Cerebellar nuclear complex (tissue), 1 donor: ENCODE measurements around the gene DMRTC2.
A peak's percentile ranks its signal among the peaks of the same experiment; 100 is the strongest.

Experiments
- DNase-seq, 2 experiments: peaks; one replicate each; lab custom pipeline; 2025; lab: John Stamatoyannopoulos, UW

Gene DMRTC2

DNA sequence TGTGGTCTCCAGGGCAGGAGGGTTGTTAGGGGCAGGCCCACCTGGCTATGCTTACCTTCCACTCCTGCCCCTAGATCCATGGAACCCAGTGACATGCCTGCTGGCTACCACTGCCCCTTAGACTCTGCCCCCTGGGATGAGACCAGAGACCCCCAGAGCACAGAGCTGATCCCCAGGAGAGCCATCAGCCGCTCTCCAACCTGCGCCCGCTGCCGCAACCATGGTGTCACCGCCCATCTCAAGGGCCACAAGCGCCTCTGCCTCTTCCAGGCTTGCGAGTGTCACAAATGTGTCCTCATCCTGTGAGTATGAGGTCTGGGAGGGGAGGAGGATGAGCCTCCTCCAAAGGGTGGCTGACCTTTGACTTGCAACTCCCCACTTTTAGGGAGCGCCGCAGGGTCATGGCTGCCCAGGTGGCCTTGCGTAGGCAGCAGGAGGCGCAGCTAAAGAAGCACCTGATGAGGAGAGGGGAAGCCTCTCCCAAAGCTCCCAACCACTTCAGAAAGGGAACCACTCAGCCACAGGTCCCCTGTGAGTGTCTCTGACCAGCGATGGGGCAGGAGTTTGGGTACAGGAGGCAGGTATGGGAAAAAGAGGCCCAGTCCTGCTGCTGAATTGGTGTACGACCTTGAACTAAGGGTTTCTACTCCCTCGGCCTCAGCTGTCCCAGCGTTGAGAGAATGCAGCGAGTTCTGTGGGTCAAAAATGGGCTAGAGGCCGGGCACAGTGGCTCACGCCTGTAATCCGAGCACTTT is 2.7 kb downstream of the DMRTC2 start:
- DNase-seq, result no peak

GRCh38 chr19:41848666-41849065 is 3.8 kb downstream of the DMRTC2 start:
- no peak for DNase-seq

DNA sequence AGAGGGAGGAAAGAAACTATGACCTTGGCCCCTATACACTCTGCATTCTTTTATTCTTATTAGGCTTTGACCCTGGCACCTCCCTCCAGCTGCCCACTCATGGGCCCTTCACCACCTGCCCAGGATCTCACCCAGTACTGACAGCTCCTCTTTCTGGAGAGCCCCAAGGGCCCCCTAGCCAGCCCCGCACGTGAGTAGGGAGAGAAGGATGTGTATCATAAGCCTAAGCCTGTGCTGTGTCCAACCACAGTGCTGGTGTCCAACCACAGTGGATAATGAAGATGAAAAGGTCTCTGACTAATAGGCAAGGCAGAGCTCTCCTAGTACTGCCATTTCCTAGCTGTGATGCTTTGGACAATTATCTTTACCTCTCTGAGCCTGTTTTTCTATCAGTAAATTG is 4.2 kb downstream of the DMRTC2 start:
- DNase-seq, result no peak

DNA sequence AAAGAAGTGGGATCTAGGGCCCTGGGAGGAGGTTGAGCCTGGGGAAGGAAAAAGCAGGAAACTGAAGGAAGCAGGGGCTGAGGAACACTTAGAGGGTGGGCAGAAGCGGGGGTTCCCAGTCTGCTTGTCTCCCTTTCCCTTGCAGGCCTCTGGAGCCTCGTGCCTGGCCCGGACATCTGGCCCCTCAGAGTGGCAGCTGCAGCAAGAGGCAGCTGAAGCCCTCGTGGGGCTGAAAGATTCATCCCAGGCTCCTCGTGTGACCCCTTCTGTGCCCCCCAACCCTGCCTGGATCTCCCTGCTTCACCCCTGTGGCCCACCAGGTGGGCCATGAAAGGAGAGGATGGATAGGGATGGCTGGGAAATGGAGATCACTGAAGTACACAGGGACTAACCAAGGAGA is 5.5 kb downstream of the DMRTC2 start:
- DNase-seq, result no peak

- DNase-seq, result no peak
Observed at GRCh38 chr19:41851456-41851855, 6.6 kb downstream of the DMRTC2 start.

DNA sequence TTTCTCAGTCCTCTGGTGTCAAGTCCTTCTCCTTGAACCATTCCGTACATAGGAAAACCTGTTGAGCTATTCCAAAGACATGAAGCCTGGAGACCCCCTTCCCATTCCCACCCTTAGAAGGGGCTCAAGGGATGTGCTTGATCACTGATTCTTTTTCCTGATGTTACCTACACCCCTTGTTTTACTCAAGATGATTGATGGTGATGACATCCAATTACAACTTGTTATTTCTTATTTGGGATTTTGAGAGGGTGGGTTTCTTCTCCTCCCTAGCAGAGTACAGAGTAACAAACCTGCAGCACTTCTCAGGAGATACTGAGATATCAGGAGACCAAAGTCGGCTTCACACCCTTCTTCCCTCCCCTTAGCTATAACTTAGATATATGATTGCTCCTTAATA is 8.5 kb downstream of the DMRTC2 start:
- DNase-seq, result no peak

DNA sequence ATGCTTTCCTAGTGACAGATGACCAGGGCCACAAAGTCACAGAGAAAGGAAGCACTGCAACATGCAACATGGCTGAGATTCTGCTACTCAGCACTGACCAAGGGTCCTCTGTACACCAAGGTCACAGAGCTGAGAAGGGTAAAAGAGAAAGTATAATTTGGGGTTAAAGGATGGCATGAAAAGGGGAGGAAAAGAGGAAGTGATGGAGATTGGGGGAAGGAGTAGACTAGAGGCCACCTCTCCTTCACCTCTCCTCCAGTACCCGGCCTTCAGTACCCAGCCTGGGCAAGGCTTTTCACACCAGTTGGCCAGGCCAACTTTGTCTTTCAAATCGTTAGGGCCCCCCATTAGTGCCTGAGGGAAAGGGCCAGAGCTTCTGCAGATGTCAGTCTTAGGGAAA is 8.9 kb downstream of the DMRTC2 start:
- DNase-seq, result no peak

- DNase-seq, result no peak
Observed at GRCh38 chr19:41859213-41859617, 14.4 kb downstream of the DMRTC2 start.

DNA sequence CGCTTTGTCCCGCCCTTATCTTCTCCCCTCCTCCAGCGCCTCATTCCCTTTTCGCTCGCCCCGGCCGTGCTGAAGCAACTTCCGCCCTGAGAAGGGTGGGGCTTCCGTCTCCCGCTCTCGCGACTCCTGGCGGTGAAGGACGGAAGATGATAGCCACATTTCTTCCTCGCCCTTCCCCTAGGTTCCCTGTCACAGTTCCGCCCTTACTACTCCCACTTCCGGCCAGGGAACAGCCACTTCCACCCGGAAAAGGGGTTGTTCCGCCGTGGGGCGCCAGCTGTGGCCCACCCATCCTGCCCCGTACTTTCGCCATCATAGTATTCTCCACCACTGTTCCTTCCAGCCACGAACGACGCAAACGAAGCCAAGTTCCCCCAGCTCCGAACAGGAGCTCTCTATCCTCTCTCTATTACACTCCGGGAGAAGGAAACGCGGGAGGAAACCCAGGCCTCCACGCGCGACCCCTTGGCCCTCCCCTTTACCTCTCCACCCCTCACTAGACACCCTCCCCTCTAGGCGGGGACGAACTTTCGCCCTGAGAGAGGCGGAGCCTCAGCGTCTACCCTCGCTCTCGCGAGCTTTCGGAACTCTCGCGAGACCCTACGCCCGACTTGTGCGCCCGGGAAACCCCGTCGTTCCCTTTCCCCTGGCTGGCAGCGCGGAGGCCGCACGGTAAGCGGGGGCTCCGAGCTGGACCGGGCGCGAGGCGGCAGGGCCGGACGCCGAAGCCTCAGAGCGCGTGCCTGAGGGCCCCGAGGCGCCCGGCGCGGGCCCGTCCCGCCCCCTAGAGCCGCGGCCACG is 15.0 kb downstream of the DMRTC2 start, which contains the start of gene RPS19:
RPS19 (plus strand) TSS at position 638 of the 801 bp plus-strand sequence. CDS start 520 bp downstream, outside the sequence.
- peak; percentile 96 for DNase-seq

DNA sequence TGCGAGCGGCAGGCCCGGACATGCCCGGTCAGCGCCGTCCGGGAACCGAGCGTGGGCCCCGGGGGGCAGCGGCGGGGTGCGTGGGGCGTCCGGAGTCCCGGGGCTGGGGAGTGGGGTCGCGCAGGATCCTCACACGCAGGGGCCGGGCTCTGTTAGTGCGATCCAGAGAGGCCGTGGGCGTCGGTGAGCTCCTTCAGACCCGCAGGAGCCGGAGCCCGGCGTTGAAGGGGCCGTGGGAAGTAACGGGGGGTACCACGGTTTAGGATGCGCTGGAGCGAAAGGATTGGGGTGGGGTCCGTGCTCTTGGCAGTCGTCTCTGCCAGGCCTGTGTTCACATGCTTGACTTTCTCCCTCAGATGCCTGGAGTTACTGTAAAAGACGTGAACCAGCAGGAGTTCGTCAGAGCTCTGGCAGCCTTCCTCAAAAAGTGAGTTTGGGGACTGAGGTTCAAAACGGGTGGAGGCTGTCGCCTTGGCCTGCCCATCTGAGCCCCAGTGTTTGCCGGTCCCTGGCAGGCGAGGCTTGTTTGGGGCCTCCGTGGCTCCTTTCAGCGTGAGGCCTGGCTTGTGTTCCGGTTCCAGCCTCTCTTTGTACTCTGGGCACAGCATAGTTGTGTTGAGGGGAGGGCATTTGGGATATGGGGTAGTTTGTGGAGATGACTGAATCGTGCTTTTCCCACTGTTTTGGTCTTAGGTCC is 15.7 kb downstream of the DMRTC2 start:
- no peak for DNase-seq

DNA sequence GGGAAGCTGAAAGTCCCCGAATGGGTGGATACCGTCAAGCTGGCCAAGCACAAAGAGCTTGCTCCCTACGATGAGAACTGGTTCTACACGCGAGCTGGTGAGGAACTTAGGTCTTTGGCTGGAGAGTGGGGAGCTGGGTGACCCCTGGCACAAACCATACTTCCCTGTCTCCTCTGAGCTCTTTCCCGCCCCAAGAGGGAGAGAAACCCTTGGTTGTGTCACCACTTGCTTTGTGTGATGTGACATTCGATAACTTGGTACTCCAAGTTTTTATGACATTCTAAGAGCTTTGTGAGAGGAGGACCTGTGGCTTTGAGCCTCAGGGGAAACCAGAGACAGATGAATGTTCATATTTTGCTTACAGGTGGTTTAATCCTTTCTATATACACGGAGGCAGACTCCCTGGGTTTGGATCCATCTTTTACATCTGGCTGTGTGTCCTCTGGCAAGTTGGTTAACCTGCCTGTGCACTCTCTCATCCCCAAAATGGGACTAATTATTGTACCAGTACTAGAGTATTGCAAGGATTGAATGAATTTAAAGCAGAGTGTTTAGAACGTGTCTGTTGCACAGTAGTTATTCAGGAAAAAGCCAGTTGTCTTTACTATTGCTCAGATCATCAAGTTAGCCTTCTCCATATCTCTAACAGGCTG is 16.4 kb downstream of the DMRTC2 start:
- DNase-seq, result no peak

DNA sequence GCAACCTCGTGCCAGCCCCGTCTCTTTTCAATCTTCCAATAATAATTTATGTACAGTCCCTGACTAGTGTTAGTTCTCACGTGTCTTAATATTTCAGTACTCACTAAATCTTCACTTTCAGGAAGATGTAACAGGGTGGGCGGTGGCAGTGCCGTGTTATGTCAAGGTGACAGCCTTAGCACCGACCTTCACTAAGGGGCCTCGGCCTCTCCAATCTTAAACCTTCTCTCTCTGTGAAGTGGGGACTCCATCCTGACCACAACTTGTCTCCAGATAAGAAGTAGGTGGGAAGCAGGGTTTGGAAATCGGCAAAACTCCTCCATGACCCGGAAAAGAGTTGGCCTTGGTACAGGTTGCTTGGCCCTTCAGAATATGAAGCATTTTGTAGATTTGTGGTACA is 17.0 kb downstream of the DMRTC2 start:
- no peak for DNase-seq

GRCh38 chr19:41862445-41862986 is 17.7 kb downstream of the DMRTC2 start:
- no peak for DNase-seq

- DNase-seq, result no peak
Observed at GRCh38 chr19:41863209-41863931, 18.5 kb downstream of the DMRTC2 start.

- no peak for DNase-seq
Observed at GRCh38 chr19:41864374-41864773, 19.5 kb downstream of the DMRTC2 start.

- DNase-seq, result no peak
Observed at GRCh38 chr19:41866284-41866683, 21.4 kb downstream of the DMRTC2 start.

- no peak for DNase-seq
Observed at GRCh38 chr19:41868120-41868988, 23.5 kb downstream of the DMRTC2 start.

DNA sequence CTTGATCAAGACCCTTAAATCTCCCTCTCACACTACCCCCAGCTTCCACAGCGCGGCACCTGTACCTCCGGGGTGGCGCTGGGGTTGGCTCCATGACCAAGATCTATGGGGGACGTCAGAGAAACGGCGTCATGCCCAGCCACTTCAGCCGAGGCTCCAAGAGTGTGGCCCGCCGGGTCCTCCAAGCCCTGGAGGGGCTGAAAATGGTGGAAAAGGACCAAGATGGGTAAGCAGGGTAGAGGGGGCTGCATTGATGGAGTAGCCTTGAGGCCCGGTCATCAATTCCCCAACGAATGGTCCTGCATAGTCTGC is 24.1 kb downstream of the DMRTC2 start:
- no peak for DNase-seq

DNA sequence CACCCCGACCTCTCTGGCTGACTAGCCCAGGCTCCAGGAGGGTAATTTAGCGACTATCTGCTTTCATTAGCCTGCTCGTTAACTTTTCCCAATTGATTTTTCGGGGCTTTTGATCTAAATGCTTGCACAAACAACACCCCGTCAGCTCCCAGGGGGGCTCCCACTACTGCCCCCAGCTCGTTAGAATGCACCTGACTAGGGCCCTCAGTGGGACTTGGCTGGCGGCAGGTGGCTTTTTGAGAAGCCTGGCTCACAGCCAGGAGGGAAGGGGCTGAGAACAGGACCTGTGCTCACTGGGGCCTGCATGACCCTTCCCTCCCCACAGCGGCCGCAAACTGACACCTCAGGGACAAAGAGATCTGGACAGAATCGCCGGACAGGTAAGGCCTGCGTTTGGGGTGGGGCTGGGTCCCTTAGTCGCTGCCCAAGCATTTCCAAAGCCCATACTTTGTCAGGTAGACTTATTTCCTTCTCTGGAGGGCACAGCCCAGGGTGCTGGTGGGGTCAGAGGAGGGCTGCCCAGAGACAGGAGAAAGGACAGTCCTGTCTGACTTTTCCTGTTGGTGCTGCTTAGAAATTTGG is 24.6 kb downstream of the DMRTC2 start:
- DNase-seq, result no peak

DNA sequence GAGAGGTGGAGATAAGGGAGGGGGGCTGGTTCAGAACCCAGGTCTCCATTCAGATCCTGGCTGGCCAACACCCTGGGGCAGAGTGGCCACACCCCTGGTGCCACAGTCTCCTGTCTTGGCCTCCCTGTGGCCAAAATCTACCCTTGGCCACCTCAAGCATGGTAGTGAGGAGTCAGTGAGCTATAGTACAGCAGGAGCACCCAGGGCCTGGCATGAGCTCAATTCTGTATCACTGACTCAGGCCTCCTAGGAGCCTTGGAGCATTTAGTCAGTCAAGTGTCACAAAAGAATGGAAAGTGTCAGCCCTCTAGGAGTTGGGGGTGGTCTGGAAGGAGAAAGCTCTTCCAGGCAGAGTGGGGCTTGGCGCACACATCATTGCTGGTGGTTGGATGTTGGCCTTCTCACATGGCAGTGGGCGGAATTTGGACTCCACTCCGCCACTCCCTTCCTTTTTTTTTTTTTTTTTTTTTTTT is 25.6 kb downstream of the DMRTC2 start:
- DNase-seq, result no peak
